IMR-90 (cell line): ENCODE results near the gene BTRC. TPM values are rescaled to one million over a fixed set of nuclear protein-coding genes. Genes with fewer than 3 reads are reported as not detected.

Experiments used
- ATAC-seq: fragments of 200-7000 bp; cut with Tn5 transposase; 2 replicates; pipeline ENCODE4 v1.9.1; 2020; ENCODE audit warnings: low read depth, mild to moderate bottlenecking, moderate library complexity
- BruUV-seq: library from RNA; stranded (reverse); fragments of 400-500 nt; replicated peaks from 2 replicates; lab custom pipeline; 2021; lab: Mats Ljungman, UMichigan
- CTCF ChIA-PET: fragments of 300-600 bp; formaldehyde crosslinking; extraction: SDS; loops from one replicate; lab custom pipeline; 2021; ENCODE audit warnings: antibody characterized with exemption; lab: Yijun Ruan, JAX
- POLR2A ChIA-PET: fragments of 300-600 bp; sonication (Branson Sonifier 250); formaldehyde crosslinking; loops from one replicate; lab custom pipeline; 2022; ENCODE audit warnings: antibody characterized with exemption; ENCODE audit not compliant: unreplicated experiment; lab: Charles Lee
- DNase-seq: peaks from one replicate; pipeline ENCODE4 v3.0.0; 2013
- H2AFZ ChIP-seq: replicated peaks from 2 replicates; pipeline ENCODE3; 2013; ENCODE audit warnings: low read length, mild to moderate bottlenecking; ENCODE audit not compliant: poor library complexity
- H2AK5ac ChIP-seq: 2 replicates; pipeline ENCODE4 v1.6.1; 2013; ENCODE audit warnings: low read depth, low read length, inconsistent platforms
- H2AK9ac ChIP-seq: replicated peaks from 2 replicates; pipeline ENCODE3; 2013; ENCODE audit warnings: mild to moderate bottlenecking, low read depth, low read length, moderate library complexity; ENCODE audit not compliant: poor library complexity
- H2BK120ac ChIP-seq: 2 replicates; pipeline ENCODE4 v1.6.1; 2013; ENCODE audit warnings: low read depth, low read length, inconsistent platforms
- H2BK15ac ChIP-seq: 3 replicates; pipeline ENCODE4 v1.6.1; 2013; ENCODE audit warnings: low read depth, low read length, inconsistent platforms
- H2BK20ac ChIP-seq: 2 replicates; pipeline ENCODE4 v1.6.1; 2013; ENCODE audit warnings: low read depth, mild to moderate bottlenecking, inconsistent platforms, low read length, moderate library complexity
- H2BK5ac ChIP-seq: 2 replicates; pipeline ENCODE4 v1.6.1; 2013; ENCODE audit warnings: mild to moderate bottlenecking, low read depth, low read length, inconsistent platforms; ENCODE audit not compliant: poor library complexity, severe bottlenecking
- H3K14ac ChIP-seq: replicated peaks from 2 replicates; pipeline ENCODE4 v1.6.1; 2013; ENCODE audit warnings: low read depth, low read length, inconsistent platforms
- H3K18ac ChIP-seq: 2 replicates; pipeline ENCODE4 v1.6.1; 2013; ENCODE audit warnings: low read depth, low read length, control low read depth
- H3K23ac ChIP-seq: 2 replicates; pipeline ENCODE4 v1.6.1; 2013; ENCODE audit warnings: low read depth, low read length, inconsistent platforms
- H3K27ac ChIP-seq: 2 replicates; pipeline ENCODE4 v1.5.1; 2013; ENCODE audit warnings: mild to moderate bottlenecking, control low read depth, low read length; ENCODE audit not compliant: insufficient read depth
- H3K27me3 ChIP-seq: 2 replicates; pipeline ENCODE4 v1.6.1; 2013; ENCODE audit warnings: low read length; ENCODE audit not compliant: control insufficient read depth, insufficient read depth
- H3K36me3 ChIP-seq: 2 replicates; pipeline ENCODE4 v1.6.1; 2013; ENCODE audit warnings: low read length, mixed read lengths; ENCODE audit not compliant: control insufficient read depth, insufficient read depth
- H3K4ac ChIP-seq: 2 replicates; pipeline ENCODE4 v1.6.1; 2013; ENCODE audit warnings: low read depth, low read length, inconsistent platforms
- H3K4me1 ChIP-seq: 2 replicates; pipeline ENCODE4 v1.6.1; 2013; ENCODE audit warnings: low read length, mixed read lengths; ENCODE audit not compliant: control insufficient read depth, insufficient read depth
- H3K4me2 ChIP-seq: 2 replicates; pipeline ENCODE4 v1.6.1; 2013; ENCODE audit warnings: low read depth, mild to moderate bottlenecking, control low read depth, low read length, moderate library complexity
- H3K4me3 ChIP-seq: 2 replicates; pipeline ENCODE4 v1.5.1; 2013; ENCODE audit warnings: low read depth, mild to moderate bottlenecking, control low read depth, low read length, moderate library complexity; ENCODE audit not compliant: insufficient read depth
- H3K56ac ChIP-seq: 2 replicates; pipeline ENCODE4 v1.6.1; 2013; ENCODE audit warnings: low read length, inconsistent platforms; ENCODE audit not compliant: insufficient read depth; ENCODE audit errors: extremely low read depth
- H3K79me1 ChIP-seq, 2 experiments: 2 replicates each; pipeline ENCODE4 v1.6.1; 2013; ENCODE audit warnings: low read length in 2 of 2, inconsistent platforms in 1 of 2, low read depth in 1 of 2
- H3K9ac ChIP-seq: 2 replicates; pipeline ENCODE4 v1.6.1; 2013; ENCODE audit warnings: low read depth, low read length, control low read depth
- H3K9me1 ChIP-seq: 2 replicates; pipeline ENCODE4 v1.6.1; 2013; ENCODE audit warnings: low read length, inconsistent platforms; ENCODE audit not compliant: insufficient read depth
- H3K9me3 ChIP-seq: 2 replicates; pipeline ENCODE4 v1.6.1; 2013; ENCODE audit warnings: low read length; ENCODE audit not compliant: control insufficient read depth, insufficient read depth
- H4K20me1 ChIP-seq: 2 replicates; pipeline ENCODE4 v1.6.1; 2013; ENCODE audit warnings: low read length, inconsistent platforms; ENCODE audit not compliant: insufficient read depth
- H4K5ac ChIP-seq: 2 replicates; pipeline ENCODE4 v1.6.1; 2013; ENCODE audit warnings: mild to moderate bottlenecking, low read depth, low read length, control low read depth
- H4K8ac ChIP-seq, 2 experiments: 2 replicates each; pipeline ENCODE4 v1.6.1; 2013; ENCODE audit warnings: low read depth in 2 of 2, low read length in 2 of 2, control low read depth in 1 of 2, inconsistent platforms in 1 of 2
- H4K91ac ChIP-seq: 2 replicates; pipeline ENCODE4 v1.6.1; 2013; ENCODE audit warnings: low read depth, low read length, inconsistent platforms; ENCODE audit not compliant: insufficient read depth
- CEBPB ChIP-seq: IDR thresholded peaks from 2 replicates; pipeline ENCODE4 v1.6.1; 2012; ENCODE audit warnings: low read depth, low read length, improper control_type of control experiment
- CHD1 ChIP-seq: IDR thresholded peaks from 2 replicates; pipeline ENCODE4 v1.6.1; 2012; ENCODE audit warnings: low read depth, low read length, improper control_type of control experiment
- POLR2A ChIP-seq: IDR thresholded peaks from 2 replicates; pipeline ENCODE4 v1.6.1; 2012; ENCODE audit warnings: mild to moderate bottlenecking, low read depth, low read length
- RAD21 ChIP-seq: IDR thresholded peaks from 2 replicates; pipeline ENCODE4 v1.6.1; 2012; ENCODE audit warnings: low read length, improper control_type of control experiment
- USF2 ChIP-seq: fragments of 150-350 bp; IDR thresholded peaks from 2 replicates; pipeline ENCODE4 v1.6.1; 2017; ENCODE audit warnings: mild to moderate bottlenecking, antibody characterized with exemption, low read length, low read depth
- WGBS, 2 experiments: methylation state at CpG; one replicate each; pipeline versions ENCODE4 v1.1.5 to v1.1.7; 2013; ENCODE audit warnings: missing lambda C conversion rate in 2 of 2; ENCODE audit not compliant: insufficient read length in 1 of 2; ENCODE audit errors: extremely low coverage in 2 of 2; 5-methylcytosine and 5-hydroxymethylcytosine counted together
- dilution Hi-C: fragments of 300-500 bp; cut with HindIII; formaldehyde crosslinking; loops from one replicate; pipeline ENCODE4 v1.14.3; 2018; ENCODE audit warnings: low sequenced_read_pairs; ENCODE audit not compliant: unreplicated experiment
- in situ Hi-C: fragments of 300-500 bp; cut with MboI; formaldehyde crosslinking; loops from 3 replicates; pipeline ENCODE4 v1.14.3; 2019; ENCODE audit warnings: low sequenced_read_pairs, inconsistent platforms, mixed read lengths
- intact Hi-C: fragments of 100-400 bp; cut with micrococcal nuclease; formaldehyde crosslinking; loops from 2 replicates; pipeline ENCODE4 v1.10.0; 2022
- polyA plus RNA-seq, 3 experiments: library from polyadenylated mRNA; depleted of rRNA; stranded (reverse); fragments of >200 nt; gene quantifications; 2 replicates each; pipeline ENCODE4 v1.2.3, GENCODE V29; 2012; ENCODE audit warnings: low replicate concordance in 1 of 3
- total RNA-seq: library from RNA; depleted of rRNA; stranded (reverse); fragments of >200 nt; gene quantifications from 2 replicates; pipeline ENCODE4 v1.2.3, GENCODE V29; 2012

The BTRC gene
- total and polyA plus RNA-seq, 2 of the 4 experiments (the other 2 are of a cell fraction), result 7.7 to 8.4 TPM

DNA sequence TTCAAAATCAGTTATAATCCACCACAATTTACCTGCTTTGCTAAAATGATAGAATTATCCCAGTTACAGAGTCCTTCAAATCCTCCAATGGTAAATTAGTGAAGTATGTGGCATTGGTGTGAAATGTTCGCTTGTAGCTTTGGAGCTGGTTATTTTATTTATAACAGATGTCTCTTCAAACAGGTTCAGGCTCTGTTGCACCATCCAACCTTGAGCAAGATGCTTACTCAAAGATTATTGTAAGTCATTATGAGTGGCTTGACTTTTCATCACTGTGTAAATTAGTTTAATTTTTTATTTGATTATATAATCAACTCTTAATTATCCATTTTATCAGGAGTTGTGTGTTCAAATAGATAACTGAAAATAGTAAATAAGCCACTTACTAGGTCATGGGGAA, 99.4 kb downstream of the BTRC start:
- no TSS peak for BruUV-seq
- no peak overlapping the region for H2AK9ac ChIP-seq
- DNase-seq, result no peak
- peaks cover 2% of the 10 kb centered on the region for H3K4me1 ChIP-seq
- H4K20me1 ChIP-seq, result peaks cover 32% of the 10 kb centered on the region
- ChIA-PET CTCF (interaction anchor here (0.7 to 2.4 kb wide), 4 partner anchors 9 to 68 kb away, joined by 3 to 13 read pairs (median 4); no protein-coding TSS in a partner anchor), POLR2A (no interaction called here)
- dilution Hi-C loops (loop anchor here (25.0 kb wide), 1 partner anchor 166 kb away; no protein-coding TSS in a partner anchor), intact Hi-C loops (no loop called here), in situ Hi-C loops (no loop called here)
- no peak overlapping the region for H2BK5ac ChIP-seq
- H3K56ac ChIP-seq, result no peak overlapping the region
- H3K4ac ChIP-seq, result no peak overlapping the region
- no peak for ATAC-seq
- H3K9ac ChIP-seq, result no peak overlapping the region
- H2AFZ ChIP-seq, result no peak overlapping the region
- H2AK5ac ChIP-seq, result no peak overlapping the region
- H2BK20ac ChIP-seq, result no peak overlapping the region
- H2BK120ac ChIP-seq, result no peak overlapping the region
- H3K14ac ChIP-seq, result no peak overlapping the region
- H4K5ac ChIP-seq, result no peak overlapping the region
- H3K36me3 ChIP-seq, result no peaks in the 10 kb centered on the region; the same call in 1 of the 2 replicates
- H3K18ac ChIP-seq, result no peak overlapping the region
- no peak overlapping the region for H3K4me3 ChIP-seq
- no peaks in the 10 kb centered on the region for H3K9me3 ChIP-seq
- no peak overlapping the region for H4K91ac ChIP-seq
- H2BK15ac ChIP-seq, result no peak overlapping the region
- no CpG with 5 or more reads among the region's 1 CpG for WGBS, 2 experiments
- H4K8ac ChIP-seq, result no peak overlapping the region
- no peak for TF ChIP-seq USF2
- no peak for TF ChIP-seq POLR2A
- TF ChIP-seq RAD21, result no peak
- TF ChIP-seq CHD1, result no peak
- no peak for TF ChIP-seq CEBPB
- no peak overlapping the region for H3K4me2 ChIP-seq
- peaks cover 6% of the 10 kb centered on the region for H3K9me1 ChIP-seq
- no peak overlapping the region for H3K23ac ChIP-seq
- no peak overlapping the region for H3K27ac ChIP-seq
- peaks cover 13 to 22% of the 10 kb centered on the region in 2 experiments for H3K79me1 ChIP-seq
- H3K27me3 ChIP-seq, result no peaks in the 10 kb centered on the region
